Testis (tissue), 3 donors: ENCODE data around the gene FAM185A. TPM values are rescaled to one million over a fixed set of nuclear protein-coding genes. Genes with fewer than 3 reads are reported as not detected.

Experiments
- DNase-seq: peaks from one replicate; pipeline ENCODE4 v3.0.0-alpha.2; 2019
- H3K27ac ChIP-seq, 2 donors: fragments of 200-600 bp; sonication (generic); one replicate each; pipeline ENCODE4 v1.5.1; 2019
- H3K27me3 ChIP-seq: fragments of 200-600 bp; sonication (generic); one replicate; pipeline ENCODE4 v1.5.1; 2019
- H3K36me3 ChIP-seq: fragments of 200-600 bp; sonication (generic); one replicate; pipeline ENCODE4 v1.5.1; 2017; ENCODE audit warnings: low read depth; ENCODE audit errors: missing control alignments
- H3K4me1 ChIP-seq: fragments of 200-600 bp; sonication (generic); one replicate; pipeline ENCODE4 v1.5.1; 2019
- H3K4me3 ChIP-seq, 2 donors: fragments of 200-600 bp; sonication (generic); one replicate each; pipeline ENCODE4 v1.5.1; 2017 to 2019
- H3K9me3 ChIP-seq: fragments of 200-600 bp; sonication (generic); one replicate; pipeline ENCODE4 v1.5.1; 2017
- CTCF ChIP-seq, 3 experiments: fragments of 450-650 bp in 2 of 3; fragments of 200-600 bp in 1 of 3; sonication (generic) in 1 of 3; IDR thresholded peaks; one replicate each; pipeline ENCODE4 v1.5.1; 2016 to 2019; ENCODE audit warnings: antibody characterized with exemption in 3 of 3, mild to moderate bottlenecking in 2 of 3, moderate library complexity in 1 of 3
- POLR2A ChIP-seq: fragments of 450-650 bp; IDR thresholded peaks from one replicate; pipeline ENCODE4 v1.6.1; 2017; ENCODE audit warnings: antibody characterized with exemption, mild to moderate bottlenecking, moderate library complexity
- WGBS, 2 donors: methylation state at CpG; one replicate each; pipeline ENCODE4 v1.1.5; 2018; 5-methylcytosine and 5-hydroxymethylcytosine counted together
- intact Hi-C: fragments of 100-400 bp; cut with DNase I; formaldehyde crosslinking; loops from one replicate; pipeline ENCODE4 v1.15.1; 2023; ENCODE audit warnings: low total_unique reads
- polyA plus RNA-seq: library from polyadenylated mRNA; stranded (reverse); fragments of 350-450 nt; fragmentation: Illumina TruSeq; extraction: RNeasy Lipid Tissue Mini Kit (QIAGEN cat#74804); gene quantifications from one replicate; pipeline ENCODE4 v1.2.3, GENCODE V29; 2014; ENCODE audit warnings: low read depth, low replicate concordance; ENCODE audit not compliant: insufficient read depth
- total RNA-seq, 2 donors: library from RNA; depleted of rRNA; stranded (reverse); fragments of >200 nt; gene quantifications; one replicate each; pipeline ENCODE4 v1.2.3, GENCODE V29; 2016

FAM185A gene
- total and polyA plus RNA-seq, 3 donors from 2014 or later: 4.5 to 23.9 (median 15.2) TPM

- Histone ChIP-seq H3K4me3 (no peak overlapping the region), H3K27ac (no peak overlapping the region), H3K27me3 (no peaks in the 10 kb centered on the region), H3K9me3 (no peaks in the 10 kb centered on the region), H3K4me1 (no peaks in the 10 kb centered on the region), H3K36me3 (no peaks in the 10 kb centered on the region)
- no peak for TF ChIP-seq POLR2A
- TF ChIP-seq CTCF (IDR thresholded peaks at IDR 0.05): no peak
- no peak for DNase-seq
- intact Hi-C loops: no loop called here
- 90 to 100% methylated on average over 3 of the region's 3 CpGs for WGBS, 2 donors
Measured at GRCh38 chr7:102829075-102829474, 80.3 kb downstream of the FAM185A start.

DNA sequence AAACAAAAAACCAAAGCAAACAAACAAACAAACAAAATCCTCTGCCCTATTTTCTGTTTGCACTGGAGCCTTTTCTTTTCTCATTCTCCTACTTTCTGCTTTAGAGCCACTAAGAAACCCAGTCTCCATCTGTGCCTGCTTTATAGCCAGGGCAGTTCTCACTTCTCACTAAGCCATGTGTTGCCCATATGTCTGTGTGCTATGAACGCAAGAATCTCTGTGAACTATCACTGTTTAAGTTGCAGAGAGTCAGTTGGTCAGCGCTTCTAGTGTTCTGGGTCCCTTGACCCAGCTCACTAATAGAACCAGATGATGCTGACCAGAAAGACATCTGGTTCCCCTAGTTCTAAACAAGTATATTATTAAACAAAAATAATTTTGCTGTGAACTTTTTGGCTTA is 81.4 kb downstream of the FAM185A start:
- no peaks in the 10 kb centered on the region for H3K4me1 ChIP-seq
- TF ChIP-seq CTCF (IDR thresholded peaks at IDR 0.05) (no peak), POLR2A (no peak)
- H3K27ac ChIP-seq: no peak overlapping the region
- WGBS, 2 donors: 76 to 83% methylated on average over 2 of the region's 2 CpGs
- H3K36me3 ChIP-seq: no peaks in the 10 kb centered on the region
- no peaks in the 10 kb centered on the region for H3K9me3 ChIP-seq
- H3K4me3 ChIP-seq: no peak overlapping the region
- DNase-seq: no peak
- H3K27me3 ChIP-seq: no peaks in the 10 kb centered on the region
- intact Hi-C loops: no loop called here

- Histone ChIP-seq H3K4me1 (no peaks in the 10 kb centered on the region), H3K9me3 (no peaks in the 10 kb centered on the region), H3K4me3 (no peak overlapping the region), H3K36me3 (no peaks in the 10 kb centered on the region), H3K27me3 (no peaks in the 10 kb centered on the region), H3K27ac (no peak overlapping the region)
- intact Hi-C loops: no loop called here
- WGBS, 2 donors: 43 to 61% methylated on average over 1 of the region's 1 CpG
- no peak for DNase-seq
- no peak for TF ChIP-seq CTCF (IDR thresholded peaks at IDR 0.05)
- TF ChIP-seq POLR2A: no peak
Measured at GRCh38 chr7:102832674-102833073, 83.9 kb downstream of the FAM185A start.

GRCh38 chr7:102833343-102833742 is 84.5 kb downstream of the FAM185A start:
- no peaks in the 10 kb centered on the region for H3K36me3 ChIP-seq
- TF ChIP-seq CTCF (IDR thresholded peaks at IDR 0.05) (no peak), POLR2A (no peak)
- no peaks in the 10 kb centered on the region for H3K4me1 ChIP-seq
- no peaks in the 10 kb centered on the region for H3K9me3 ChIP-seq
- no peak overlapping the region for H3K27ac ChIP-seq
- 80 to 87% methylated on average over 5 of the region's 5 CpGs for whole genome bisulfite sequencing, 2 donors
- H3K27me3 ChIP-seq: no peaks in the 10 kb centered on the region
- DNase-seq: no peak
- intact Hi-C loops: no loop called here
- no peak overlapping the region for H3K4me3 ChIP-seq

DNA sequence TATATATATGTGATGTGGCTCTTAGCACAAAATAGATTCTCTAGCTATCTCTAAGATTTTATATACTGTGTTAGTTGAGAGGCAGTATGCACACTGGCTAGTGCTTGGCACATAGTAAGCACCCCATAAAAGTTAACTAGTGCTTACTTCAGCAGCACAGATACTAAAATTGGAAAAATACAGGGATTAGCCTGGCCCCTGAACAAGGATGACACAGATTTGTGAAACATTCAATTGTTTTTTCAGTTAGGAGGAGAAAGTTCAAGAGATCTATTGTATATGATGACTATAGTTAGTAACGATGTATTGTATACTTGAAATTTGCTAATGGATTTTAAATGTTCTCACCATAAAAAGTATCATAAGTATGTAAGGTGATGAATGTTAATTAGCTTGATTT is 85.7 kb downstream of the FAM185A start:
- 92 to 98% methylated on average over 1 of the region's 1 CpG for WGBS, 2 donors
- Histone ChIP-seq H3K4me3 (no peak overlapping the region), H3K27me3 (no peaks in the 10 kb centered on the region), H3K4me1 (no peaks in the 10 kb centered on the region), H3K9me3 (no peaks in the 10 kb centered on the region), H3K27ac (no peak overlapping the region), H3K36me3 (no peaks in the 10 kb centered on the region)
- TF ChIP-seq POLR2A: no peak
- intact Hi-C loops: no loop called here
- no peak for DNase-seq
